A673 (cell line): ENCODE data around the gene S100A5.

Experiments
- CTCF ChIP-seq: fragments of 300-800, 200-600 bp; sonication (generic); conservative IDR thresholded peaks from 2 replicates; pipeline ENCODE4 v1.5.1; 2017; ENCODE audit warnings: low read depth, mild to moderate bottlenecking, antibody characterized with exemption, low read length, moderate library complexity, mixed read lengths
- EZH2 ChIP-seq: fragments of 200-600 bp; sonication (generic); IDR thresholded peaks from 2 replicates; pipeline ENCODE4 v1.6.1; 2017; ENCODE audit warnings: borderline replicate concordance, low read depth, mild to moderate bottlenecking, mixed read lengths, antibody characterized with exemption, low read length; ENCODE audit not compliant: poor library complexity, severe bottlenecking

GRCh38 chr1:153526132-153526543, 14.6 kb downstream of the S100A5 start:
- TF ChIP-seq CTCF (no peak), EZH2 (no peak)
